ENCODE results near the gene CD93. TPM values are rescaled to one million over a fixed set of nuclear protein-coding genes. Genes with fewer than 3 reads are reported as not detected.

CD93 gene
- total and polyA plus RNA-seq, 2 of the 8 experiments (the other 6 are each of a cell fraction or from before 2014, with no cell fraction given), result under 0.01 to 0.07 TPM

GRCh38 chr20:23063581-23063980 is 22.5 kb downstream of the CD93 start:
- no peak overlapping the region for H3K27ac ChIP-seq (ENCODE audit: low read depth, low read length)
- H3K27me3 ChIP-seq (replicated peaks in 1 of 4; ENCODE audit: control insufficient read depth in 3 of 4, extremely low read depth in 1 of 4, insufficient read depth in 3 of 4, low read length in 3 of 4), result no peaks in the 10 kb centered on the region
- H4K5ac ChIP-seq (ENCODE audit: insufficient read length, low read depth, low read length), result no peak overlapping the region
- no peaks in the 10 kb centered on the region for H3K36me3 ChIP-seq (ENCODE audit: control insufficient read depth in 2 of 4, insufficient read depth in 4 of 4, low read length in 3 of 4)
- 88 to 100% methylated on average over 1 to 2 of the region's 2 CpGs for WGBS, 2 experiments (ENCODE audit: extremely low coverage in 1 of 2, insufficient coverage in 1 of 2, insufficient read length in 1 of 2, insufficient replicate concordance in 2 of 2, low coverage in 1 of 2, low lambda C conversion rate in 2 of 2, missing lambda C conversion rate in 1 of 2)
- H4K20me1 ChIP-seq (replicated peaks in 1 of 2; ENCODE audit: control insufficient read depth in 1 of 2, insufficient read depth in 2 of 2, low read length in 2 of 2), result no peaks in the 10 kb centered on the region
- POLR2A ChIA-PET (ENCODE audit: partially characterized antibody), result no interaction called here
- no peak overlapping the region for H3K23ac ChIP-seq (ENCODE audit: insufficient read length)
- peaks cover 0 to 9% (median 4%) of the 10 kb centered on the region in 4 experiments; a peak in 5 of 7 replicates for H3K4me1 ChIP-seq (replicated peaks in 1 of 4; ENCODE audit: control insufficient read depth in 3 of 4, insufficient read depth in 4 of 4, low read length in 3 of 4)
- no peak overlapping the region; the same call in 1 of the 2 replicates for H2BK20ac ChIP-seq (ENCODE audit: low read length)
- H4K91ac ChIP-seq (replicated peaks; ENCODE audit: insufficient read length, low read length), result no peak overlapping the region
- H3K23me2 ChIP-seq (ENCODE audit: low read depth, low read length), result no peaks in the 10 kb centered on the region
- no peaks in the 10 kb centered on the region for H3K9me3 ChIP-seq (ENCODE audit: insufficient read depth in 2 of 2, low read depth in 1 of 2, low read length in 1 of 2)
- H2BK5ac ChIP-seq (ENCODE audit: low read depth, low read length), result no peak overlapping the region
- no peak overlapping the region for H3K56ac ChIP-seq (replicated peaks; ENCODE audit: insufficient read length, low read depth, low read length)
- DNase-seq (ENCODE audit: low read depth in 1 of 2, low spot score in 2 of 2) (no peak), FAIRE-seq (no peak)
- no peak overlapping the region for H3K14ac ChIP-seq (ENCODE audit: insufficient read length)
- H3K9ac ChIP-seq (replicated peaks in 1 of 4; ENCODE audit: extremely low read depth in 1 of 4, low read depth in 3 of 4, low read length in 3 of 4), result no peak overlapping the region
- H2BK15ac ChIP-seq (ENCODE audit: low read length), result no peak overlapping the region
- CTCF ChIA-PET (ENCODE audit: partially characterized antibody), result interaction anchor here (0.6 to 11.7 kb wide), 11 partner anchors 9 to 350 kb away, joined by 3 to 90 read pairs (median 4); partner anchors contain the start of gene THBD
- H2AK5ac ChIP-seq (ENCODE audit: low read depth, low read length), result no peak overlapping the region
- no peak overlapping the region for H2AFZ ChIP-seq (ENCODE audit: low read length)
- H3K79me2 ChIP-seq (ENCODE audit: control insufficient read depth in 1 of 2, insufficient read depth in 2 of 2, low read length in 2 of 2), result no peaks in the 10 kb centered on the region
- no peak overlapping the region for H3K18ac ChIP-seq (ENCODE audit: extremely low read depth, low read length)
- no peak overlapping the region for H2BK12ac ChIP-seq (ENCODE audit: low read depth, low read length)
- no peak overlapping the region; a peak in 1 of 4 replicates for H3K4me2 ChIP-seq (ENCODE audit: insufficient read depth in 1 of 2, low read depth in 2 of 2, low read length in 2 of 2)
- H2BK120ac ChIP-seq (replicated peaks; ENCODE audit: low read depth, low read length), result peak overlapping the region; percentile 58
- H4K8ac ChIP-seq (ENCODE audit: extremely low read depth, insufficient read depth, low read length), result no peak overlapping the region
- no peak overlapping the region for H3K4ac ChIP-seq (replicated peaks; ENCODE audit: insufficient read length, low read depth, low read length)
- H3K4me3 ChIP-seq (ENCODE audit: extremely low read depth in 1 of 4, insufficient read depth in 2 of 4, low read depth in 3 of 4, low read length in 4 of 4), result no peak overlapping the region
- H3K79me1 ChIP-seq (ENCODE audit: low read depth, low read length), result no peaks in the 10 kb centered on the region
- TF ChIP-seq POU5F1 (IDR thresholded peaks at IDR 0.05; ENCODE audit: low read depth, low read length) (no peak), USF2 (IDR thresholded peaks at IDR 0.05; ENCODE audit: low read length) (no peak), KDM4A (IDR thresholded peaks at IDR 0.05; ENCODE audit: low read depth, low read length, severe bottlenecking) (no peak), TAF7 (optimal IDR thresholded peaks at IDR 0.05; ENCODE audit: borderline replicate concordance, low read depth, low read length) (no peak), SP4 (IDR thresholded peaks at IDR 0.05; ENCODE audit: low read length) (no peak), MAFK (IDR thresholded peaks at IDR 0.05; ENCODE audit: low read depth, low read length) (no peak), FOSL1 (IDR thresholded peaks at IDR 0.05; ENCODE audit: insufficient read depth, low read depth, low read length) (no peak), BACH1 (IDR thresholded peaks at IDR 0.05; ENCODE audit: low read length) (no peak), E2F6 (IDR thresholded peaks at IDR 0.05) (no peak), SIX5 (IDR thresholded peaks at IDR 0.05; ENCODE audit: low read depth, low read length) (no peak), SRF (IDR thresholded peaks at IDR 0.05; ENCODE audit: low read depth, low read length) (no peak), PHF8 (conservative IDR thresholded peaks at IDR 0.05; ENCODE audit: low read depth, low read length) (no peak), BRCA1 (IDR thresholded peaks at IDR 0.05; ENCODE audit: low read depth, low read length) (no peak), CBX5 (IDR thresholded peaks at IDR 0.05; ENCODE audit: low read depth, low read length) (no peak)

Data from H1 (cell line).